ENCODE data around the gene ZNF182. TPM values are rescaled to one million over a fixed set of nuclear protein-coding genes. Genes with fewer than 3 reads are reported as not detected.

Gene ZNF182
- total and polyA plus RNA-seq, 2 of the 13 experiments (the other 11 are each of a cell fraction or from before 2014, with no cell fraction given): 2.1 to 4.5 TPM

DNA sequence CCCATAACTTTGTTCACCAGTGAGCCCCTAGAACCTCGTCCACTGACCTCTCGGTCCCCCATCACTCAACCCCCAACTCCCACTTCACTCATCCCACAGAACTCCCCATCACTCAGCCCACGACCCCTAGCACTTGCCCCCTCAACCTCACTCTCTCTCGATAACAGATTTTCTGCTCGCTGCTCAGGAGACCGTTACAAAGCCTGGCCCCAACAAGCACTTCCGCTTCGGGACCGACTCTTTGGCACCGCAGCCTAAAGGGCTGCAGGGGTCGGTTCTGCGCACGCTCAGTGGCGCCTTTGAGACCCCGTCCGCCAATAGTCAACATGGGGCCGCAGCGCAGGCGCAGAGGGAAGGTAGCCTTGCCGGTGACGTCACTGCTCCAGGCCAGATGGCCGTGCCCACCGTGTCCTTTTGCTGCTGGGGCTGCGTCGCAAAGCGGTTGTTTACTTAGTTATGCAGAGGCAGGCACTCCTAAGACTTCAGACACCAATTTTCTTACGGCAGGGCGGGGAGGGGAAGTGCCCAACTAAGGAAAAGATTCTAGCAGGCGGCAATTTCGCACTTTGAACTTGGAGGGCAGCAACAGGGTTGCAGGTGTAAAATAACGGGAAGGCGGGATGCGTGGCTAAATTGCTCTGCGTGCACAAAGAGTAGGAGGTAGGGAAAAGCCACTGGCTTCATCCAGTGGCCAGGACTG, at the start of gene ZNF182 (continued):
- TF ChIP-seq, protein P1, sequence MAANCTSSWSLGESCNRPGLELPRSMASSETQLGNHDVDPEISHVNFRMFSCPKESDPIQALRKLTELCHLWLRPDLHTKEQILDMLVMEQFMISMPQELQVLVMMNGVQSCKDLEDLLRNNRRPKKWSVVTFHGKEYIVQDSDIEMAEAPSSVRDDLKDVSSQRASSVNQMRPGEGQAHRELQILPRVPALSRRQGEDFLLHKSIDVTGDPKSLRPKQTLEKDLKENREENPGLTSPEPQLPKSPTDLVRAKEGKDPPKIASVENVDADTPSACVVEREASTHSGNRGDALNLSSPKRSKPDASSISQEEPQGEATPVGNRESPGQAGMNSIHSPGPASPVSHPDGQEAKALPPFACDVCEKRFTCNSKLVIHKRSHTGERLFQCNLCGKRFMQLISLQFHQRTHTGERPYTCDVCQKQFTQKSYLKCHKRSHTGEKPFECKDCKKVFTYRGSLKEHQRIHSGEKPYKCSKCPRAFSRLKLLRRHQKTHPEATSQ (CRISPR knock-in tag; IDR thresholded peaks at IDR 0.05; ENCODE audit: borderline replicate concordance): peak; percentile 18; the same call in 1 of the 2 replicates
- TF ChIP-seq ZFP36L2 (CRISPR knock-in tag; IDR thresholded peaks at IDR 0.05): no peak
- TF ChIP-seq, protein P2, sequence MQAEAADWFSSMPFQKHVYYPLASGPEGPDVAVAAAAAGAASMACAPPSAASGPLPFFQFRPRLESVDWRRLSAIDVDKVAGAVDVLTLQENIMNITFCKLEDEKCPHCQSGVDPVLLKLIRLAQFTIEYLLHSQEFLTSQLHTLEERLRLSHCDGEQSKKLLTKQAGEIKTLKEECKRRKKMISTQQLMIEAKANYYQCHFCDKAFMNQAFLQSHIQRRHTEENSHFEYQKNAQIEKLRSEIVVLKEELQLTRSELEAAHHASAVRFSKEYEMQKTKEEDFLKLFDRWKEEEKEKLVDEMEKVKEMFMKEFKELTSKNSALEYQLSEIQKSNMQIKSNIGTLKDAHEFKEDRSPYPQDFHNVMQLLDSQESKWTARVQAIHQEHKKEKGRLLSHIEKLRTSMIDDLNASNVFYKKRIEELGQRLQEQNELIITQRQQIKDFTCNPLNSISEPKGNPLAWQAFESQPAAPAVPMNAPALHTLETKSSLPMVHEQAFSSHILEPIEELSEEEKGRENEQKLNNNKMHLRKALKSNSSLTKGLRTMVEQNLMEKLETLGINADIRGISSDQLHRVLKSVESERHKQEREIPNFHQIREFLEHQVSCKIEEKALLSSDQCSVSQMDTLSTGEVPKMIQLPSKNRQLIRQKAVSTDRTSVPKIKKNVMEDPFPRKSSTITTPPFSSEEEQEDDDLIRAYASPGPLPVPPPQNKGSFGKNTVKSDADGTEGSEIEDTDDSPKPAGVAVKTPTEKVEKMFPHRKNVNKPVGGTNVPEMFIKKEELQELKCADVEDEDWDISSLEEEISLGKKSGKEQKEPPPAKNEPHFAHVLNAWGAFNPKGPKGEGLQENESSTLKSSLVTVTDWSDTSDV (CRISPR knock-in tag; IDR thresholded peaks at IDR 0.05): no peak
- no peak for TF ChIP-seq POLR2AphosphoS2 (IDR thresholded peaks at IDR 0.05; ENCODE audit: low read depth, low read length)
- TF ChIP-seq ZFP1 (CRISPR knock-in tag; IDR thresholded peaks at IDR 0.05): no peak
- 0 out of 2 replicates have a peak, but pooled peaks have one; percentile 17 for TF ChIP-seq JUN (CRISPR knock-in tag; IDR thresholded peaks at IDR 0.05)
- peak; percentile 15; the same call in 1 of the 3 replicates for TF ChIP-seq MXI1 (IDR thresholded peaks at IDR 0.05; ENCODE audit: borderline replicate concordance, low read depth, low read length)
- TF ChIP-seq ATRX (CRISPR knock-in tag; IDR thresholded peaks at IDR 0.05; ENCODE audit: borderline replicate concordance): no peak
- TF ChIP-seq, protein P3, sequence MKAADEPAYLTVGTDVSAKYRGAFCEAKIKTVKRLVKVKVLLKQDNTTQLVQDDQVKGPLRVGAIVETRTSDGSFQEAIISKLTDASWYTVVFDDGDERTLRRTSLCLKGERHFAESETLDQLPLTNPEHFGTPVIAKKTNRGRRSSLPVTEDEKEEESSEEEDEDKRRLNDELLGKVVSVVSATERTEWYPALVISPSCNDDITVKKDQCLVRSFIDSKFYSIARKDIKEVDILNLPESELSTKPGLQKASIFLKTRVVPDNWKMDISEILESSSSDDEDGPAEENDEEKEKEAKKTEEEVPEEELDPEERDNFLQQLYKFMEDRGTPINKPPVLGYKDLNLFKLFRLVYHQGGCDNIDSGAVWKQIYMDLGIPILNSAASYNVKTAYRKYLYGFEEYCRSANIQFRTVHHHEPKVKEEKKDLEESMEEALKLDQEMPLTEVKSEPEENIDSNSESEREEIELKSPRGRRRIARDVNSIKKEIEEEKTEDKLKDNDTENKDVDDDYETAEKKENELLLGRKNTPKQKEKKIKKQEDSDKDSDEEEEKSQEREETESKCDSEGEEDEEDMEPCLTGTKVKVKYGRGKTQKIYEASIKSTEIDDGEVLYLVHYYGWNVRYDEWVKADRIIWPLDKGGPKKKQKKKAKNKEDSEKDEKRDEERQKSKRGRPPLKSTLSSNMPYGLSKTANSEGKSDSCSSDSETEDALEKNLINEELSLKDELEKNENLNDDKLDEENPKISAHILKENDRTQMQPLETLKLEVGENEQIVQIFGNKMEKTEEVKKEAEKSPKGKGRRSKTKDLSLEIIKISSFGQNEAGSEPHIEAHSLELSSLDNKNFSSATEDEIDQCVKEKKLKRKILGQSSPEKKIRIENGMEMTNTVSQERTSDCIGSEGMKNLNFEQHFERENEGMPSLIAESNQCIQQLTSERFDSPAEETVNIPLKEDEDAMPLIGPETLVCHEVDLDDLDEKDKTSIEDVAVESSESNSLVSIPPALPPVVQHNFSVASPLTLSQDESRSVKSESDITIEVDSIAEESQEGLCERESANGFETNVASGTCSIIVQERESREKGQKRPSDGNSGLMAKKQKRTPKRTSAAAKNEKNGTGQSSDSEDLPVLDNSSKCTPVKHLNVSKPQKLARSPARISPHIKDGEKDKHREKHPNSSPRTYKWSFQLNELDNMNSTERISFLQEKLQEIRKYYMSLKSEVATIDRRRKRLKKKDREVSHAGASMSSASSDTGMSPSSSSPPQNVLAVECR (CRISPR knock-in tag; IDR thresholded peaks at IDR 0.05; ENCODE audit: borderline replicate concordance): peak; percentile 59; the same call in 1 of the 2 replicates
- TF ChIP-seq ZSCAN25 (CRISPR knock-in tag; IDR thresholded peaks at IDR 0.05): peak; percentile 28; the same call in 1 of the 2 replicates
- peak; percentile 42; the same call in 1 of the 2 replicates for TF ChIP-seq YEATS2 (CRISPR knock-in tag; IDR thresholded peaks at IDR 0.05; ENCODE audit: borderline replicate concordance)
- no peak for TF ChIP-seq ZNF572 (CRISPR knock-in tag; IDR thresholded peaks at IDR 0.05)
- TF ChIP-seq CENPT (CRISPR knock-in tag; IDR thresholded peaks at IDR 0.05; ENCODE audit: low read depth): no peak
- TF ChIP-seq GABPA (IDR thresholded peaks at IDR 0.05; ENCODE audit: low read depth, low read length): 0 out of 2 replicates have a peak, but pooled peaks have one; percentile 8
- peak; percentile 80 for TF ChIP-seq GABPA (CRISPR knock-in tag; IDR thresholded peaks at IDR 0.05; ENCODE audit: low read depth)
- peak; percentile 36; the same call in 1 of the 2 replicates for TF ChIP-seq FOXO1 (CRISPR knock-in tag; IDR thresholded peaks at IDR 0.05)
- no peak for TF ChIP-seq SMARCC2 (IDR thresholded peaks at IDR 0.05)
- TF ChIP-seq HOXA3 (CRISPR knock-in tag; IDR thresholded peaks at IDR 0.05): peak; percentile 90
- peak; percentile 21; the same call in 1 of the 2 replicates for TF ChIP-seq HDAC2 (CRISPR knock-in tag; IDR thresholded peaks at IDR 0.05)
- no peak for TF ChIP-seq KMT2A (CRISPR knock-in tag; IDR thresholded peaks at IDR 0.05)
- TF ChIP-seq FOXK1 (CRISPR knock-in tag; IDR thresholded peaks at IDR 0.05; ENCODE audit: borderline replicate concordance, low read depth): peak; percentile 67; the same call in 1 of the 2 replicates
- no peak for TF ChIP-seq MAZ (IDR thresholded peaks at IDR 0.05; ENCODE audit: borderline replicate concordance, low read depth, low read length)
- TF ChIP-seq MAZ (CRISPR knock-in tag; IDR thresholded peaks at IDR 0.05; ENCODE audit: low read depth): peak; percentile 20; the same call in 1 of the 2 replicates
